Esophagus mucosa (tissue), 1 donor: ENCODE measurements around the gene BNIP5. TPM values are rescaled to one million over a fixed set of nuclear protein-coding genes. Genes with fewer than 3 reads are reported as not detected.

Experiments used
- ATAC-seq: fragments of 200-7000 bp; cut with Tn5 transposase; one replicate; pipeline ENCODE4 v1.9.1; 2020
- total RNA-seq: library from RNA; stranded (reverse); gene quantifications from one replicate; pipeline ENCODE4 v1.2.4, GENCODE V29; 2023
- donor health status: DM: yes; HTN: yes; CAD: no.

The BNIP5 gene
- total RNA-seq = not detected

GRCh38 chr6:36336779-36337241 is at the start of gene BNIP5:
BNIP5 (minus strand) TSS chr6:36336888; CDS start chr6:36330690, 6,198 bp downstream.
- no peak for ATAC-seq

GRCh38 chr6:36384095-36384494 is 47.4 kb upstream of the BNIP5 start:
- no peak for ATAC-seq

GRCh38 chr6:36383606-36384005 is 46.9 kb upstream of the BNIP5 start:
- ATAC-seq = peak; percentile 17

- ATAC-seq = no peak
Observed at GRCh38 chr6:36382976-36383375, 46.3 kb upstream of the BNIP5 start.

GRCh38 chr6:36381502-36382389 is 45.1 kb upstream of the BNIP5 start:
- no peak for ATAC-seq

- ATAC-seq = no peak
Observed at GRCh38 chr6:36380166-36380565, 43.5 kb upstream of the BNIP5 start.

GRCh38 chr6:36378936-36379335 is 42.2 kb upstream of the BNIP5 start:
- ATAC-seq = no peak

- no peak for ATAC-seq
Observed at GRCh38 chr6:36378243-36378920, 41.7 kb upstream of the BNIP5 start.

GRCh38 chr6:36377594-36377993 is 40.9 kb upstream of the BNIP5 start:
- ATAC-seq = no peak

GRCh38 chr6:36376742-36377141 is 40.1 kb upstream of the BNIP5 start:
- ATAC-seq = no peak

GRCh38 chr6:36376183-36376582 is 39.5 kb upstream of the BNIP5 start:
- no peak for ATAC-seq

GRCh38 chr6:36375644-36376155 is 39.0 kb upstream of the BNIP5 start:
- ATAC-seq = no peak

GRCh38 chr6:36374972-36375371 is 38.3 kb upstream of the BNIP5 start:
- no peak for ATAC-seq

GRCh38 chr6:36374194-36374593 is 37.5 kb upstream of the BNIP5 start:
- no peak for ATAC-seq

- ATAC-seq = peak; percentile 88
Observed at GRCh38 chr6:36373368-36374019, 36.8 kb upstream of the BNIP5 start.

GRCh38 chr6:36372088-36372487 is 35.4 kb upstream of the BNIP5 start:
- ATAC-seq = no peak

GRCh38 chr6:36371211-36371610 is 34.5 kb upstream of the BNIP5 start:
- ATAC-seq = no peak

- no peak for ATAC-seq
Observed at GRCh38 chr6:36370638-36371037, 34.0 kb upstream of the BNIP5 start.

GRCh38 chr6:36368921-36369865 is 32.5 kb upstream of the BNIP5 start:
- ATAC-seq = peak; percentile 41

GRCh38 chr6:36368421-36368820 is 31.7 kb upstream of the BNIP5 start:
- ATAC-seq = no peak

GRCh38 chr6:36367743-36368142 is 31.1 kb upstream of the BNIP5 start:
- ATAC-seq = peak; percentile 7
